GM18951 (cell line): Measurements from ENCODE around the gene MKNK1.
"Not testable (repeated sequence)": the region's sequence is repeated elsewhere in the genome, so short reads cannot be mapped to it uniquely, and the experiment has no call there.

Experiments
- POLR2A ChIP-seq: IDR thresholded peaks from 4 replicates; pipeline ENCODE4 v1.6.1; 2011; ENCODE audit warnings: mild to moderate bottlenecking; ENCODE audit not compliant: insufficient read length, insufficient read depth; ENCODE audit errors: extremely low read depth
- in situ Hi-C: fragments of 300-500 bp; cut with MboI; formaldehyde crosslinking; loops from one replicate; pipeline ENCODE4 v1.12.0; 2022; ENCODE audit warnings: low sequenced_read_pairs, mixed read lengths, inconsistent platforms; ENCODE audit not compliant: unreplicated experiment

MKNK1 gene

DNA sequence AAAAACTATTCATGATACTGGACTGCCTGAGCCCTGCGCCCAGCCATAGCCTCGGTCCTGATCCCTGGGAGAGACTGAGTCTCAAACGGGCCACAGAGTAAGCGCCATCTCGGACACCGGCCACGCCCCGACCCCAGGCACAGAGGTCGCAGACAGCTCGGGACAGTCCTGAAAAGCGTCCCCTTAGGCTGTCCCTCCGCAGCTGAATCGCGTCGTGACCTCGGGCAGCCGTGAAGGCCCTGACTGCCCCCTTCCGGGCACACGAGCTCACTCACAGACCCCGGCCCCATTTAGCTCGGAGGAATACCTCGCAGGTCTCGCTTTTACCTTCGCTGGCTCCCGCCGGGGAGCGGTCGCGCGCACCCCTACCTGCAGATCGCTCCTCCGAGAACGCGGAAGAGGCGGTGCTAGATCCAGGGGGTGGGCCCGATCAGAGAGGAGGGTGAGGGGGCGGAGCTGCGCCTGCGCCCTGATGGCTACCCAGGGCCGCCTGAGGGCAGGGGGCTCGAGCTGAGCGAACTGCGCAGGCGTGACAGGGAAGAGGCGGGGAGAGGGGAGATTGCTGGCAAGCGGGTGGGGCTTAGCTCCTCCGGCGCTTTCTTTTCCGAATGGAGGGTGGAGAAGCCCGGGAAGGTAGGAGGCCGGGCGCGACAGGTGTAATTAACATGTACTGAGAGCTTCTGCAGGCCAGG lies at the start of gene MKNK1:
MKNK1 (minus strand) TSS at position 411 of the 692 bp plus-strand sequence. CDS start 20,941 bp downstream, outside the sequence.
- TF ChIP-seq POLR2A = peak; percentile 97
- in situ Hi-C loops = no loop called here

- in situ Hi-C loops = no loop called here
- no peak for TF ChIP-seq POLR2A
Measured at GRCh38 chr1:46653405-46653958, 49.4 kb upstream of the MKNK1 start.

DNA sequence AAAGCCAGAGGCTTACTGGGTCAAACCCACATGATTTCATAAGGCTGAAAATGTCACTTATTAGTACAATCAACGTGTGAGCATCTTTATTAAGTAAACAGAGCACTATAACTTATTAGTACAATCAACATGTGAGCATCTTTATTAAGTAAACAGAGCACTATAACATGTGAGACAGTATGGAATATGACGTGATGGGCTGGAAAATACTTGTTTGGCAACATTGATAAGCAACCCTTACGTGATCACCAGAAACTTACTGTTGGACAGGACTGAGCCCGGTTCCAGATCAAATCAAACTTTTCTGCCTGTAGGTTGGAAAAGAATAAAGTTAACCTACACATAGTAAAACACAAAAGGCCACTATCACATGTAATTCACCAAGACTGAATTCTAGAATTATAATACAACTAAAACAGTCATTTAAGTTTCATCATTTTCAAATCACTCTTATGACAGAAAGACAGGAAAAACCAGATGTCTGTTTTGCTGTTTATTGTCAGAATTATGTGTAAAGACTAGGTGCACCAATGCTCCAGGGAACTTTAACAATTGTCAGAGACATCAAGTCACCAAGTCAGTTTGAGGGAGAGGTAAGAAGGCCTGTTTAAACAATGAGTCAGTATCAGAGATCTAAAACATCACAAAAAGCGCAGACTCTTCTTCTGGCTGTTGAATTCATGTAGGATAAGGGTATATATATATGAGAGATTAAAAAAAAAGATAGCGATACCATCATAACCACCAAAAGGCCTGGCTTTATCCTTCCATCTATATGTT lies 48.4 kb upstream of the MKNK1 start:
- TF ChIP-seq POLR2A = no peak
- in situ Hi-C loops = no loop called here

- in situ Hi-C loops = not testable (repeated sequence)
Measured at GRCh38 chr1:46651152-46651551, 47.1 kb upstream of the MKNK1 start.

- TF ChIP-seq POLR2A = no peak
- in situ Hi-C loops = no loop called here
Measured at GRCh38 chr1:46650491-46650890, 46.4 kb upstream of the MKNK1 start.

DNA sequence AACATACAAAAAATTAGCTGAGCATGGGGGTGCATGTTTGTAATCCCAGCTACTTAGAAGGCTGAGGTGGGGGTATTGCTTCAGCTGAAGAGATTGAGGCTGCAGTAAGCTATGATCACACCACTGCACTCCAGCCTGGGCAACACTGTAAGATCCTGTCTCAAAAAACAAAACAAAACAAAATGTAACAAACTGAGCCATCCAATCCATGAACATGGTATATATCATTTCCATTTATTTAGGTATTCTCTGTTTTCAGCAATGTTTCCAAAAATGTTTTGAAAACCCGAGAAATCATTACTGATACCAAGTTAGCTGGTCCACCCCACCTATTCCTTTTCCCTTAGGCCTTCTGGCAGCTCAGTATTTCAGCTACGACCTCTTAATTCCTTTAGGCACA lies 45.7 kb upstream of the MKNK1 start:
- in situ Hi-C loops = no loop called here

GRCh38 chr1:46647611-46648010 lies 43.5 kb upstream of the MKNK1 start:
- TF ChIP-seq POLR2A = no peak

More for the DNA sequence above, 45.7 kb upstream of the MKNK1 start:
- TF ChIP-seq POLR2A = no peak

GRCh38 chr1:46646844-46647243 lies 42.8 kb upstream of the MKNK1 start:
- no peak for TF ChIP-seq POLR2A
- in situ Hi-C loops = no loop called here

More at GRCh38 chr1:46647611-46648010, 43.5 kb upstream of the MKNK1 start:
- in situ Hi-C loops = no loop called here

DNA sequence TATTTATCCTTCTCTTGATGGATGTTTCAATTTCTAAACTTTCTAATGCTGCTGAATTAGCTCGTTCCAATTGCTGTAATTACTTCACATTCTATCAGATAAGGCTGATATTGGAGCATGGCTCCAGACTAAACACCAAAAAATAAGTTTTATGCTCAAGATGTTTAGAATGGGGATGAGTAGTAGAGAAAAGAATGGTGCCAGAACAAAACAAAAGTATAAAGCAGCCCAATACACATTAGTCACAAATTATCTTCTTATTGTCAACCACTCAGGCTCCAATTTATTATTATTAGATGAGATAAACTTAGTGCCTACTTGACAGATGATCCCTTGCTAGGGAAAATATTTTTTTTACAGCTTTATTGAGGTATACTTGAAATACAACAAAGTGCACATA lies 42.3 kb upstream of the MKNK1 start:
- in situ Hi-C loops = no loop called here
- TF ChIP-seq POLR2A = no peak

- in situ Hi-C loops = no loop called here
- no peak for TF ChIP-seq POLR2A
Measured at GRCh38 chr1:46645815-46646214, 41.7 kb upstream of the MKNK1 start.

GRCh38 chr1:46643368-46643775 lies 39.3 kb upstream of the MKNK1 start:
- no peak for TF ChIP-seq POLR2A
- in situ Hi-C loops = no loop called here

GRCh38 chr1:46642115-46642680 lies 38.1 kb upstream of the MKNK1 start:
- no peak for TF ChIP-seq POLR2A
- in situ Hi-C loops = no loop called here

GRCh38 chr1:46639547-46639946 lies 35.5 kb upstream of the MKNK1 start:
- in situ Hi-C loops = no loop called here
- TF ChIP-seq POLR2A = no peak

- no peak for TF ChIP-seq POLR2A
- in situ Hi-C loops = no loop called here
Measured at GRCh38 chr1:46638921-46639320, 34.9 kb upstream of the MKNK1 start.
